Measurements from ENCODE around the gene BCL2L15. TPM values are rescaled to one million over a fixed set of nuclear protein-coding genes. Genes with fewer than 3 reads are reported as not detected.

BCL2L15 gene
- total RNA-seq, 4 donors from 2014 or later = 0.13 to 0.89 (median 0.50) TPM

- Histone ChIP-seq H3K4me1 (peaks cover 8 to 11% of the 10 kb centered on the region in 2 donors), H3K9me3 (no peaks in the 10 kb centered on the region), H3K4me3 (replicated peaks in 1 of 3) (peak overlapping the region; percentile 63 to 86 (median 69)), H3K27me3 (no peaks in the 10 kb centered on the region), H3K36me3 (peaks cover 0 to 4% of the 10 kb centered on the region in 2 donors), H3K27ac (peak overlapping the region in 2 of 3 donors; percentile 93 to 94)
- TF ChIP-seq CTCF (IDR thresholded peaks at IDR 0.05) (no peak), POLR2A (IDR thresholded peaks at IDR 0.05) (no peak)
- WGBS, 2 donors = 0% methylated on average over 14 to 17 of the region's 17 CpGs
- intact Hi-C loops (cut with DNase I) = loop anchor here (2.0 to 10.0 kb wide), 2 partner anchors 23 to 71 kb away; partner anchors contain the start of gene HIPK1
- DNase-seq = peak in 1 of 2 donors; percentile 37
Measured at GRCh38 chr1:113905435-113905861, 18.1 kb upstream of the BCL2L15 start.

GRCh38 chr1:113904674-113905434, 17.5 kb upstream of the BCL2L15 start, which contains the start of the genes AP4B1 and DCLRE1B:
TSS of gene AP4B1 (minus strand) at chr1:113904799. CDS start at chr1:113904717, 82 bp downstream.
TSS of gene DCLRE1B (plus strand) at chr1:113905326. CDS start at chr1:113905587, 261 bp downstream.
- Histone ChIP-seq H3K9me3 (no peaks in the 10 kb centered on the region), H3K4me3 (replicated peaks in 1 of 3) (peak within 1 kb of the TSS; percentile 63 to 86 (median 69)), H3K36me3 (no peaks in the 10 kb centered on the region), H3K27me3 (no peaks in the 10 kb centered on the region), H3K4me1 (peaks cover 8 to 11% of the 10 kb centered on the region in 2 donors), H3K27ac (peak within 1 kb of the TSS; percentile 58 to 94 (median 93))
- 0 to 1% methylated on average over 48 to 50 of the region's 67 CpGs for WGBS, 2 donors
- intact Hi-C loops (cut with DNase I) = loop anchor here (2.0 to 10.0 kb wide), 2 partner anchors 24 to 70 kb away; partner anchors contain the start of gene HIPK1
- DNase-seq = peak; percentile 99
- peak; percentile 13 to 84 (median 64) for TF ChIP-seq CTCF (IDR thresholded peaks at IDR 0.05)
- TF ChIP-seq POLR2A (IDR thresholded peaks at IDR 0.05) = peak in 1 of 2 donors; percentile 74

- no peak for DNase-seq
- no peaks in the 10 kb centered on the region for H3K9me3 ChIP-seq
- intact Hi-C loops (cut with DNase I) = loop anchor here (2.0 to 10.0 kb wide), 2 partner anchors 25 to 69 kb away; partner anchors contain the start of gene HIPK1
- 2 to 4% methylated on average over 9 to 11 of the region's 11 CpGs for WGBS, 2 donors
- H3K4me1 ChIP-seq = peaks cover 8 to 17% of the 10 kb centered on the region in 2 donors
- TF ChIP-seq CTCF (IDR thresholded peaks at IDR 0.05) = no peak
- TF ChIP-seq POLR2A (IDR thresholded peaks at IDR 0.05) = no peak
- H3K4me3 ChIP-seq (replicated peaks in 1 of 3) = peak overlapping the region; percentile 21 to 58 (median 43)
- no peaks in the 10 kb centered on the region for H3K36me3 ChIP-seq
- H3K27me3 ChIP-seq = no peaks in the 10 kb centered on the region
- peak overlapping the region; percentile 58 to 94 (median 93) for H3K27ac ChIP-seq
Measured at GRCh38 chr1:113904293-113904673, 16.9 kb upstream of the BCL2L15 start.

- H3K4me3 ChIP-seq (replicated peaks in 1 of 3) = peak overlapping the region in 2 of 3 donors; percentile 43 to 58
- H3K4me1 ChIP-seq = peaks cover 8 to 21% of the 10 kb centered on the region in 2 donors
- H3K9me3 ChIP-seq = no peaks in the 10 kb centered on the region
- WGBS, 2 donors = 39 to 45% methylated on average over 7 of the region's 7 CpGs
- TF ChIP-seq POLR2A (IDR thresholded peaks at IDR 0.05) = no peak
- TF ChIP-seq CTCF (IDR thresholded peaks at IDR 0.05) = no peak
- no peaks in the 10 kb centered on the region for H3K27me3 ChIP-seq
- no peaks in the 10 kb centered on the region for H3K36me3 ChIP-seq
- DNase-seq = peak in 1 of 2 donors; percentile 6
- H3K27ac ChIP-seq = peak overlapping the region in 2 of 3 donors; percentile 93 to 94
- intact Hi-C loops (cut with DNase I) = loop anchor here (2.0 to 10.0 kb wide), 2 partner anchors 25 to 69 kb away; partner anchors contain the start of gene HIPK1
Measured at GRCh38 chr1:113903501-113904292, 16.3 kb upstream of the BCL2L15 start.
